Parathyroid adenoma (tissue), 2 donors: Measurements from ENCODE around the gene NDUFA12.

Experiments
- H2AFZ ChIP-seq: fragments of 300-600 bp; sonication (generic); one replicate; pipeline ENCODE4 v1.7.0; 2017; ENCODE audit warnings: antibody characterized with exemption, mild to moderate bottlenecking
- H3K27ac ChIP-seq: fragments of 300-600 bp; sonication (generic); one replicate; pipeline ENCODE4 v1.7.0; 2017
- H3K27me3 ChIP-seq: fragments of 300-600 bp; sonication (generic); one replicate; pipeline ENCODE4 v1.7.0; 2017; ENCODE audit warnings: low read length; ENCODE audit not compliant: control insufficient read depth, insufficient read depth
- H3K36me3 ChIP-seq: fragments of 300-600 bp; sonication (generic); one replicate; pipeline ENCODE4 v1.7.0; 2017; ENCODE audit warnings: low read length; ENCODE audit not compliant: control insufficient read depth, insufficient read depth
- H3K4me1 ChIP-seq: fragments of 300-600 bp; sonication (generic); one replicate; pipeline ENCODE4 v1.7.0; 2017; ENCODE audit warnings: control low read depth
- H3K4me2 ChIP-seq: fragments of 300-600 bp; sonication (generic); one replicate; pipeline ENCODE4 v1.7.0; 2017; ENCODE audit warnings: low read length
- H3K4me3 ChIP-seq: fragments of 300-600 bp; sonication (generic); one replicate; pipeline ENCODE4 v1.7.0; 2017; ENCODE audit warnings: low read depth, low read length
- H3K79me2 ChIP-seq: fragments of 300-600 bp; sonication (generic); one replicate; pipeline ENCODE4 v1.7.0; 2017; ENCODE audit warnings: control low read depth
- H3K9ac ChIP-seq: fragments of 300-600 bp; sonication (generic); one replicate; pipeline ENCODE4 v1.7.0; 2017; ENCODE audit warnings: mild to moderate bottlenecking
- H3K9me3 ChIP-seq: fragments of 300-600 bp; sonication (generic); one replicate; pipeline ENCODE4 v1.7.0; 2017; ENCODE audit warnings: low read length; ENCODE audit not compliant: control insufficient read depth
- CTCF ChIP-seq: fragments of 300-600 bp; sonication (generic); IDR thresholded peaks from one replicate; pipeline ENCODE4 v1.7.0; 2017; ENCODE audit warnings: antibody characterized with exemption, mild to moderate bottlenecking
- donor health status: primary hyperparathyroidism.

Gene NDUFA12

GRCh38 chr12:94962670-94963069 lies 40.8 kb downstream of the NDUFA12 start:
- no peaks in the 10 kb centered on the region for H3K4me1 ChIP-seq
- H3K27ac ChIP-seq: no peak overlapping the region
- no peaks in the 10 kb centered on the region for H3K9me3 ChIP-seq
- H3K27me3 ChIP-seq: no peaks in the 10 kb centered on the region
- TF ChIP-seq CTCF: no peak
- no peaks in the 10 kb centered on the region for H3K79me2 ChIP-seq
- no peak overlapping the region for H2AFZ ChIP-seq
- no peak overlapping the region for H3K4me2 ChIP-seq
- no peaks in the 10 kb centered on the region for H3K36me3 ChIP-seq
- no peak overlapping the region for H3K4me3 ChIP-seq
- no peak overlapping the region for H3K9ac ChIP-seq

GRCh38 chr12:94961911-94962310 lies 41.6 kb downstream of the NDUFA12 start:
- H3K27me3 ChIP-seq: no peaks in the 10 kb centered on the region
- H2AFZ ChIP-seq: no peak overlapping the region
- no peaks in the 10 kb centered on the region for H3K36me3 ChIP-seq
- no peaks in the 10 kb centered on the region for H3K4me1 ChIP-seq
- no peaks in the 10 kb centered on the region for H3K79me2 ChIP-seq
- no peak overlapping the region for H3K27ac ChIP-seq
- no peak overlapping the region for H3K4me3 ChIP-seq
- no peak overlapping the region for H3K9ac ChIP-seq
- H3K9me3 ChIP-seq: no peaks in the 10 kb centered on the region
- no peak for TF ChIP-seq CTCF
- no peak overlapping the region for H3K4me2 ChIP-seq

GRCh38 chr12:94961256-94961824 lies 42.2 kb downstream of the NDUFA12 start:
- TF ChIP-seq CTCF: no peak
- no peaks in the 10 kb centered on the region for H3K36me3 ChIP-seq
- no peak overlapping the region for H3K9ac ChIP-seq
- no peak overlapping the region for H3K4me3 ChIP-seq
- H3K4me2 ChIP-seq: no peak overlapping the region
- H3K9me3 ChIP-seq: no peaks in the 10 kb centered on the region
- no peaks in the 10 kb centered on the region for H3K27me3 ChIP-seq
- H3K79me2 ChIP-seq: no peaks in the 10 kb centered on the region
- H2AFZ ChIP-seq: no peak overlapping the region
- H3K4me1 ChIP-seq: no peaks in the 10 kb centered on the region
- H3K27ac ChIP-seq: no peak overlapping the region

- H3K9me3 ChIP-seq: no peaks in the 10 kb centered on the region
- no peak overlapping the region for H3K27ac ChIP-seq
- H3K4me2 ChIP-seq: no peak overlapping the region
- no peak overlapping the region for H2AFZ ChIP-seq
- H3K4me3 ChIP-seq: no peak overlapping the region
- no peaks in the 10 kb centered on the region for H3K27me3 ChIP-seq
- H3K36me3 ChIP-seq: no peaks in the 10 kb centered on the region
- H3K4me1 ChIP-seq: peaks cover under 1% of the 10 kb centered on the region
- TF ChIP-seq CTCF: no peak
- no peaks in the 10 kb centered on the region for H3K79me2 ChIP-seq
- no peak overlapping the region for H3K9ac ChIP-seq
Measured at GRCh38 chr12:94957006-94957405, 46.5 kb downstream of the NDUFA12 start.

- peaks cover 12% of the 10 kb centered on the region for H3K4me1 ChIP-seq
- no peak for TF ChIP-seq CTCF
- no peaks in the 10 kb centered on the region for H3K27me3 ChIP-seq
- no peak overlapping the region for H3K9ac ChIP-seq
- no peaks in the 10 kb centered on the region for H3K36me3 ChIP-seq
- no peak overlapping the region for H2AFZ ChIP-seq
- H3K9me3 ChIP-seq: no peaks in the 10 kb centered on the region
- no peak overlapping the region for H3K27ac ChIP-seq
- no peak overlapping the region for H3K4me3 ChIP-seq
- H3K79me2 ChIP-seq: no peaks in the 10 kb centered on the region
- H3K4me2 ChIP-seq: no peak overlapping the region
Measured at GRCh38 chr12:94954948-94955592, 48.4 kb downstream of the NDUFA12 start.
